GM12878 (cell line): ENCODE measurements around the gene PAK5. TPM values are rescaled to one million over a fixed set of nuclear protein-coding genes. Genes with fewer than 3 reads are reported as not detected.

Source experiments
- ATAC-seq: fragments of 200-7000 bp; cut with Tn5 transposase; 3 replicates; pipeline ENCODE4 v1.9.1; 2020; ENCODE audit warnings: mild to moderate bottlenecking, moderate library complexity
- BruUV-seq: library from RNA; stranded (reverse); fragments of 400-500 nt; replicated peaks from 2 replicates; lab custom pipeline; 2021; lab: Mats Ljungman, UMichigan
- CTCF ChIA-PET: fragments of 300-600 bp; sonication (Branson Sonifier 250); formaldehyde crosslinking; extraction: SDS; loops from one replicate; lab custom pipeline; 2021; ENCODE audit warnings: inconsistent platforms; lab: Yijun Ruan, JAX
- POLR2A ChIA-PET: fragments of 350-600 bp; formaldehyde crosslinking; extraction: SDS; loops from one replicate; lab custom pipeline; 2021; ENCODE audit warnings: inconsistent platforms; lab: Charles Lee
- RAD21 ChIA-PET: fragments of 300-600 bp; sonication (Branson Sonifier 250); formaldehyde crosslinking; loops from one replicate; lab custom pipeline; 2023; ENCODE audit warnings: antibody characterized with exemption; ENCODE audit not compliant: unreplicated experiment; lab: Charles Lee
- SMC1A ChIA-PET: fragments of 300-600 bp; sonication (Branson Sonifier 250); formaldehyde crosslinking; loops from one replicate; lab custom pipeline; 2023; ENCODE audit not compliant: unreplicated experiment, uncharacterized antibody; lab: Charles Lee
- DNase-seq: peaks from one replicate; pipeline ENCODE4 v3.0.0-alpha.2; 2011; ENCODE audit warnings: low read depth, low spot score
- FAIRE-seq: peaks from 3 replicates; lab custom pipeline; 2011; peaks lifted over from hg19 to GRCh38; lab: Jason Lieb, UNC
- H2AFZ ChIP-seq: 2 replicates; pipeline ENCODE4 v1.6.0; 2011; ENCODE audit warnings: low read depth, low read length, control low read depth; ENCODE audit not compliant: control insufficient read depth
- H3K27ac ChIP-seq: 2 replicates; pipeline ENCODE4 v1.5.1; 2011; ENCODE audit warnings: control low read depth; ENCODE audit not compliant: control insufficient read depth, insufficient read depth
- H3K27me3 ChIP-seq, 2 experiments: replicated peaks in 1 of 2; 2 replicates each; pipeline versions ENCODE4 v1.6.0 to v1.6.1; 2011; ENCODE audit warnings: low read length in 1 of 2; ENCODE audit not compliant: control insufficient read depth in 2 of 2, insufficient read depth in 2 of 2
- H3K36me3 ChIP-seq, 2 experiments: 2 replicates each; pipeline ENCODE4 v1.5.1; 2011; ENCODE audit warnings: low read length in 1 of 2; ENCODE audit not compliant: control insufficient read depth in 2 of 2, insufficient read depth in 2 of 2
- H3K4me1 ChIP-seq: 2 replicates; pipeline ENCODE4 v1.6.1; 2011; ENCODE audit warnings: mild to moderate bottlenecking, low read length, moderate library complexity, mixed read lengths; ENCODE audit not compliant: control insufficient read depth, insufficient read depth
- H3K4me2 ChIP-seq: 2 replicates; pipeline ENCODE4 v1.6.0; 2011; ENCODE audit warnings: control low read depth; ENCODE audit not compliant: control insufficient read depth, insufficient read depth
- H3K4me3 ChIP-seq: fragments of 200-600 bp; sonication (generic); 2 replicates; pipeline ENCODE4 v1.5.1; 2016
- H3K79me2 ChIP-seq: 2 replicates; pipeline ENCODE4 v1.6.0; 2011; ENCODE audit warnings: low read length; ENCODE audit not compliant: control insufficient read depth, insufficient read depth
- H3K9ac ChIP-seq: 2 replicates; pipeline ENCODE4 v1.8.0; 2011; ENCODE audit warnings: low read length, control low read depth, mixed read lengths; ENCODE audit not compliant: control insufficient read depth, insufficient read depth
- H3K9me3 ChIP-seq: replicated peaks from 3 replicates; pipeline ENCODE4 v1.5.1; 2011; ENCODE audit warnings: mild to moderate bottlenecking, low read length; ENCODE audit not compliant: control insufficient read depth, insufficient read depth
- H4K20me1 ChIP-seq: 2 replicates; pipeline ENCODE4 v1.6.0; 2011; ENCODE audit not compliant: control insufficient read depth, insufficient read depth
- CREB1 ChIP-seq: IDR thresholded peaks from 2 replicates; pipeline ENCODE4 v1.6.1; 2012; ENCODE audit warnings: low read depth, mild to moderate bottlenecking, inconsistent platforms
- JUNB ChIP-seq: IDR thresholded peaks from 2 replicates; pipeline ENCODE4 v1.6.1; 2016; ENCODE audit warnings: antibody characterized with exemption, mild to moderate bottlenecking
- NR2C2 ChIP-seq: IDR thresholded peaks from 2 replicates; pipeline ENCODE4 v1.6.1; 2011; ENCODE audit warnings: borderline replicate concordance, low read depth; ENCODE audit not compliant: control insufficient read depth, insufficient read length
- WGBS: methylation state at CpG from one replicate; pipeline ENCODE4 v1.1.6; 2016; ENCODE audit warnings: low lambda C conversion rate; ENCODE audit not compliant: insufficient replicate concordance, insufficient coverage; ENCODE audit errors: missing lambda C conversion rate; 5-methylcytosine and 5-hydroxymethylcytosine counted together
- in situ Hi-C: fragments of 300-500 bp; cut with MboI; formaldehyde crosslinking; loops from 9 replicates; pipeline ENCODE4 v1.14.3; 2018; ENCODE audit warnings: mixed read lengths
- intact Hi-C: fragments of 100-400 bp; cut with micrococcal nuclease; formaldehyde crosslinking; loops from one replicate; pipeline ENCODE4 v1.14.2; 2022; ENCODE audit not compliant: unreplicated experiment
- polyA plus RNA-seq, 11 experiments: library from polyadenylated mRNA; depleted of rRNA in 4 of 11; unstranded in 6 of 11; stranded (reverse) in 5 of 11; fragments of >200 nt; fragmentation: Nextera tagmentation in 4 of 11; fragmentation: Illumina TruSeq in 1 of 11; extraction: Ambion mirVana in 4 of 11; extraction: Trizol in 1 of 11; gene quantifications; 1 replicate in 1 of 11; 2 replicates in 10 of 11; pipeline versions ENCODE4 v1.2.1 to v1.2.3, GENCODE V29; 2011 to 2016; ENCODE audit warnings: inconsistent platforms in 2 of 11, missing spikeins in 2 of 11, low read depth in 1 of 11
- total RNA-seq, 4 experiments: library from RNA; depleted of rRNA in 3 of 4; stranded (reverse); fragments of >200 nt in 3 of 4; fragmentation: Illumina TruSeq in 1 of 4; extraction: Trizol in 1 of 4; gene quantifications; 2 replicates each; pipeline versions ENCODE4 v1.2.1 to v1.2.3, GENCODE V29; 2013 to 2021
- TF ChIP-seq, protein P1 (sequence below): fragments of 450-650 bp; IDR thresholded peaks from 2 replicates; pipeline ENCODE4 v1.6.1; 2017; ENCODE audit warnings: antibody characterized with exemption, mild to moderate bottlenecking, moderate library complexity
- TF ChIP-seq, protein P2 (sequence below): IDR thresholded peaks from 2 replicates; pipeline ENCODE4 v1.6.1; 2012; ENCODE audit warnings: mild to moderate bottlenecking, low read depth, low read length
- TF ChIP-seq, protein P3 (sequence below): fragments of 450-650 bp; IDR thresholded peaks from 2 replicates; pipeline ENCODE4 v1.6.1; 2017; ENCODE audit warnings: low read depth, mild to moderate bottlenecking, moderate library complexity

PAK5 gene
- total and polyA plus RNA-seq, 10 of the 15 experiments (the other 5 are each of a cell fraction or from before 2014, with no cell fraction given), result not detected

DNA sequence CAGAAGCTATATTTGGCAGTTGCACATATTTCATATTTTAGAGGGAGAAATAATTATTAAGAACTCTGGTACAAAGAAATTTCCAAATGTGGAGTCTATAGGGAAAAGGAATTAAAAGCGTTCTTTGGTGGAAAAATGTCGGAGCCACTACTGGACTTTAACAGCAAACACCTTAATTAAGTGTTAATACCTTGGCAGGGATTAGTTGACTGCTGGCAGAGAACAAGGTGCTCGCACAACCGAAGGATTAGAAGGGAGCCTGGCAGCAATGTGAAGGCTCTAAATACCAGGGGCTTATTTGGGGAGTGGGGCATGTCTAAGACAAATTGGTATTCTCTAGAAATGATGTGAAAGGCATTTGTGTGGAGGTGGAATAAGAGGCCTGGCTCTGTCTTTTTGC lies 98.9 kb downstream of the PAK5 start:
- RAD21 ChIA-PET, result no interaction called here
- WGBS, result 50% methylated on average over 4 of the region's 4 CpGs

More for the DNA sequence above, 98.9 kb downstream of the PAK5 start:
- no peaks in the 10 kb centered on the region for H3K27me3 ChIP-seq
- H3K36me3 ChIP-seq, result no peaks in the 10 kb centered on the region
- no peak overlapping the region for H3K4me2 ChIP-seq
- ChIA-PET POLR2A (no interaction called here), SMC1A (no interaction called here), CTCF (no interaction called here)
- no peak for ATAC-seq
- no TSS peak for BruUV-seq
- no peaks in the 10 kb centered on the region for H4K20me1 ChIP-seq
- no peaks in the 10 kb centered on the region for H3K79me2 ChIP-seq
- no peaks in the 10 kb centered on the region for H3K4me1 ChIP-seq
- in situ Hi-C loops (no loop called here), intact Hi-C loops (no loop called here)
- H3K27ac ChIP-seq, result no peak overlapping the region
- TF ChIP-seq, protein P1, sequence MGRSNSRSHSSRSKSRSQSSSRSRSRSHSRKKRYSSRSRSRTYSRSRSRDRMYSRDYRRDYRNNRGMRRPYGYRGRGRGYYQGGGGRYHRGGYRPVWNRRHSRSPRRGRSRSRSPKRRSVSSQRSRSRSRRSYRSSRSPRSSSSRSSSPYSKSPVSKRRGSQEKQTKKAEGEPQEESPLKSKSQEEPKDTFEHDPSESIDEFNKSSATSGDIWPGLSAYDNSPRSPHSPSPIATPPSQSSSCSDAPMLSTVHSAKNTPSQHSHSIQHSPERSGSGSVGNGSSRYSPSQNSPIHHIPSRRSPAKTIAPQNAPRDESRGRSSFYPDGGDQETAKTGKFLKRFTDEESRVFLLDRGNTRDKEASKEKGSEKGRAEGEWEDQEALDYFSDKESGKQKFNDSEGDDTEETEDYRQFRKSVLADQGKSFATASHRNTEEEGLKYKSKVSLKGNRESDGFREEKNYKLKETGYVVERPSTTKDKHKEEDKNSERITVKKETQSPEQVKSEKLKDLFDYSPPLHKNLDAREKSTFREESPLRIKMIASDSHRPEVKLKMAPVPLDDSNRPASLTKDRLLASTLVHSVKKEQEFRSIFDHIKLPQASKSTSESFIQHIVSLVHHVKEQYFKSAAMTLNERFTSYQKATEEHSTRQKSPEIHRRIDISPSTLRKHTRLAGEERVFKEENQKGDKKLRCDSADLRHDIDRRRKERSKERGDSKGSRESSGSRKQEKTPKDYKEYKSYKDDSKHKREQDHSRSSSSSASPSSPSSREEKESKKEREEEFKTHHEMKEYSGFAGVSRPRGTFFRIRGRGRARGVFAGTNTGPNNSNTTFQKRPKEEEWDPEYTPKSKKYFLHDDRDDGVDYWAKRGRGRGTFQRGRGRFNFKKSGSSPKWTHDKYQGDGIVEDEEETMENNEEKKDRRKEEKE, result no peak
- no peak for TF ChIP-seq CREB1
- TF ChIP-seq, protein P2, sequence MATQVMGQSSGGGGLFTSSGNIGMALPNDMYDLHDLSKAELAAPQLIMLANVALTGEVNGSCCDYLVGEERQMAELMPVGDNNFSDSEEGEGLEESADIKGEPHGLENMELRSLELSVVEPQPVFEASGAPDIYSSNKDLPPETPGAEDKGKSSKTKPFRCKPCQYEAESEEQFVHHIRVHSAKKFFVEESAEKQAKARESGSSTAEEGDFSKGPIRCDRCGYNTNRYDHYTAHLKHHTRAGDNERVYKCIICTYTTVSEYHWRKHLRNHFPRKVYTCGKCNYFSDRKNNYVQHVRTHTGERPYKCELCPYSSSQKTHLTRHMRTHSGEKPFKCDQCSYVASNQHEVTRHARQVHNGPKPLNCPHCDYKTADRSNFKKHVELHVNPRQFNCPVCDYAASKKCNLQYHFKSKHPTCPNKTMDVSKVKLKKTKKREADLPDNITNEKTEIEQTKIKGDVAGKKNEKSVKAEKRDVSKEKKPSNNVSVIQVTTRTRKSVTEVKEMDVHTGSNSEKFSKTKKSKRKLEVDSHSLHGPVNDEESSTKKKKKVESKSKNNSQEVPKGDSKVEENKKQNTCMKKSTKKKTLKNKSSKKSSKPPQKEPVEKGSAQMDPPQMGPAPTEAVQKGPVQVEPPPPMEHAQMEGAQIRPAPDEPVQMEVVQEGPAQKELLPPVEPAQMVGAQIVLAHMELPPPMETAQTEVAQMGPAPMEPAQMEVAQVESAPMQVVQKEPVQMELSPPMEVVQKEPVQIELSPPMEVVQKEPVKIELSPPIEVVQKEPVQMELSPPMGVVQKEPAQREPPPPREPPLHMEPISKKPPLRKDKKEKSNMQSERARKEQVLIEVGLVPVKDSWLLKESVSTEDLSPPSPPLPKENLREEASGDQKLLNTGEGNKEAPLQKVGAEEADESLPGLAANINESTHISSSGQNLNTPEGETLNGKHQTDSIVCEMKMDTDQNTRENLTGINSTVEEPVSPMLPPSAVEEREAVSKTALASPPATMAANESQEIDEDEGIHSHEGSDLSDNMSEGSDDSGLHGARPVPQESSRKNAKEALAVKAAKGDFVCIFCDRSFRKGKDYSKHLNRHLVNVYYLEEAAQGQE, result no peak
- no peak for TF ChIP-seq NR2C2
- TF ChIP-seq, protein P3, sequence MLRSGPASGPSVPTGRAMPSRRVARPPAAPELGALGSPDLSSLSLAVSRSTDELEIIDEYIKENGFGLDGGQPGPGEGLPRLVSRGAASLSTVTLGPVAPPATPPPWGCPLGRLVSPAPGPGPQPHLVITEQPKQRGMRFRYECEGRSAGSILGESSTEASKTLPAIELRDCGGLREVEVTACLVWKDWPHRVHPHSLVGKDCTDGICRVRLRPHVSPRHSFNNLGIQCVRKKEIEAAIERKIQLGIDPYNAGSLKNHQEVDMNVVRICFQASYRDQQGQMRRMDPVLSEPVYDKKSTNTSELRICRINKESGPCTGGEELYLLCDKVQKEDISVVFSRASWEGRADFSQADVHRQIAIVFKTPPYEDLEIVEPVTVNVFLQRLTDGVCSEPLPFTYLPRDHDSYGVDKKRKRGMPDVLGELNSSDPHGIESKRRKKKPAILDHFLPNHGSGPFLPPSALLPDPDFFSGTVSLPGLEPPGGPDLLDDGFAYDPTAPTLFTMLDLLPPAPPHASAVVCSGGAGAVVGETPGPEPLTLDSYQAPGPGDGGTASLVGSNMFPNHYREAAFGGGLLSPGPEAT, result no peak
- TF ChIP-seq JUNB, result no peak
- FAIRE-seq, result no peak
- H3K9me3 ChIP-seq, result no peaks in the 10 kb centered on the region
- H3K9ac ChIP-seq, result no peak overlapping the region
- DNase-seq, result no peak
- no peak overlapping the region for H3K4me3 ChIP-seq
- no peak overlapping the region for H2AFZ ChIP-seq
